HepG2 (cell line): ENCODE data around the gene RANBP3. TPM values are rescaled to one million over a fixed set of nuclear protein-coding genes. Genes with fewer than 3 reads are reported as not detected.

Experiments used
- DMAP1 ChIP-seq: IDR thresholded peaks from 2 replicates; pipeline ENCODE4 v1.6.1; 2016
- FOXA3 ChIP-seq: IDR thresholded peaks from 2 replicates; pipeline ENCODE4 v1.6.1; 2016; ENCODE audit warnings: missing genetic modification reagents, missing compliant biosample characterization
- KDM5A ChIP-seq: fragments of 200-600 bp; sonication (generic); IDR thresholded peaks from 2 replicates; pipeline ENCODE4 v1.7.0; 2018; ENCODE audit warnings: antibody characterized with exemption, mild to moderate bottlenecking, low read length, borderline replicate concordance
- MYNN ChIP-seq: sonication (generic); formaldehyde crosslinking; IDR thresholded peaks from 2 replicates; pipeline ENCODE4 v1.4.0; 2020; ENCODE audit warnings: mild to moderate bottlenecking, low read depth, missing genetic modification reagents
- ZNF160 ChIP-seq: sonication (generic); formaldehyde crosslinking; IDR thresholded peaks from 2 replicates; pipeline ENCODE4 v1.8.0; 2022; ENCODE audit warnings: mild to moderate bottlenecking, inconsistent platforms, missing genetic modification reagents
- ZNF264 ChIP-seq: sonication (generic); formaldehyde crosslinking; IDR thresholded peaks from 2 replicates; pipeline ENCODE4 v1.4.0; 2020; ENCODE audit warnings: missing genetic modification reagents
- ZNF282 ChIP-seq: fragments of 450-650 bp; IDR thresholded peaks from 2 replicates; pipeline ENCODE4 v1.6.1; 2018; ENCODE audit not compliant: partially characterized antibody
- ZNF7 ChIP-seq: IDR thresholded peaks from 2 replicates; pipeline ENCODE4 v1.6.1; 2016; ENCODE audit warnings: missing biosample characterization, missing genetic modification reagents
- ZNF780A ChIP-seq: sonication (generic); formaldehyde crosslinking; IDR thresholded peaks from 2 replicates; pipeline ENCODE4 v1.8.0; 2022; ENCODE audit warnings: mild to moderate bottlenecking, missing genetic modification reagents, moderate library complexity
- polyA plus RNA-seq, 8 experiments: library from polyadenylated mRNA; depleted of rRNA in 3 of 8; stranded (reverse) in 7 of 8; unstranded in 1 of 8; fragments of >200 nt; fragmentation: Illumina TruSeq in 4 of 8; extraction: Trizol in 4 of 8; gene quantifications; 2 replicates each; pipeline versions ENCODE4 v1.2.1 to v1.2.3, GENCODE V29; 2011 to 2016; ENCODE audit warnings: low read depth in 4 of 8, missing spikeins in 1 of 8, mixed read lengths in 1 of 8; ENCODE audit not compliant: insufficient read depth in 1 of 8
- total RNA-seq, 5 experiments: library from RNA; depleted of rRNA; stranded (reverse); fragments of >200 nt; fragmentation: Illumina TruSeq; extraction: Trizol; gene quantifications; 2 replicates each; pipeline ENCODE4 v1.2.3, GENCODE V29; 2016; ENCODE audit warnings: low read depth in 1 of 5
- TF ChIP-seq, protein P1 (sequence below): sonication (generic); formaldehyde crosslinking; IDR thresholded peaks from 2 replicates; pipeline ENCODE4 v1.4.0; 2020; ENCODE audit warnings: missing genetic modification reagents, borderline replicate concordance
- TF ChIP-seq, protein P2 (sequence below): sonication (generic); formaldehyde crosslinking; IDR thresholded peaks from 2 replicates; pipeline ENCODE4 v1.5.0; 2020; ENCODE audit warnings: mild to moderate bottlenecking, missing genetic modification reagents
- TF ChIP-seq, protein P3 (sequence below): sonication (generic); formaldehyde crosslinking; IDR thresholded peaks from 2 replicates; pipeline ENCODE4 v1.5.1; 2020; ENCODE audit warnings: mild to moderate bottlenecking, missing genetic modification reagents, moderate library complexity
- TF ChIP-seq, protein P4 (sequence below): sonication (generic); formaldehyde crosslinking; IDR thresholded peaks from one replicate; pipeline ENCODE4 v1.5.1; 2020; ENCODE audit warnings: mild to moderate bottlenecking, missing genetic modification reagents; ENCODE audit errors: not compliant biosample characterization
- TF ChIP-seq, protein P5 (sequence below): IDR thresholded peaks from 2 replicates; pipeline ENCODE4 v1.6.1; 2016; ENCODE audit warnings: missing biosample characterization, missing genetic modification reagents, low read depth

RANBP3 gene
- total and polyA plus RNA-seq, 2 of the 13 experiments (the other 11 are each of a cell fraction or from before 2014, with no cell fraction given) = 39.5 to 149 TPM

DNA sequence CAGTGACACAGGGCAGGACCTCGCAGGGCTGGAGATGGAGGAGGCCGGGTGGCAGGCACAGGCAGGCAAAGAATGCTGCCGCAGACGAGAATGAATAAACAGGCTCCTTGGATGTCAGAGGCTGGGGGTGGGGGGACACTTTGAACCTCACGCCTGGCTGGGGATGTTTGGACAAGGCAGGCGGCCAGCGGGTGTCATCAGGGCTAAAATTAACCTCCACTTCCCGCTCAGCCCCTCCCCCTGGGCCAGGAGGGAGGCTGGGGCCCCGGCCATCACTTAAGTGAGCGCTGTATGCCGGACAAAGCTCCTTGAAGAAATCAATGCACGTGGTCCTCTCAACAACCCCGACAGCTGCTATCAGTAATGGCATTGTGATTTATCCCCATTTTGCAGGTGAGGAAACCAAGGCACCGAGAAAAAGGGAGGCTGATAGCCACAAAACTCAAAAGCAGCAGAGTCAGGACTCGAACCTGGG, 97.3 kb downstream of the RANBP3 start (continued):
- TF ChIP-seq, protein P1, sequence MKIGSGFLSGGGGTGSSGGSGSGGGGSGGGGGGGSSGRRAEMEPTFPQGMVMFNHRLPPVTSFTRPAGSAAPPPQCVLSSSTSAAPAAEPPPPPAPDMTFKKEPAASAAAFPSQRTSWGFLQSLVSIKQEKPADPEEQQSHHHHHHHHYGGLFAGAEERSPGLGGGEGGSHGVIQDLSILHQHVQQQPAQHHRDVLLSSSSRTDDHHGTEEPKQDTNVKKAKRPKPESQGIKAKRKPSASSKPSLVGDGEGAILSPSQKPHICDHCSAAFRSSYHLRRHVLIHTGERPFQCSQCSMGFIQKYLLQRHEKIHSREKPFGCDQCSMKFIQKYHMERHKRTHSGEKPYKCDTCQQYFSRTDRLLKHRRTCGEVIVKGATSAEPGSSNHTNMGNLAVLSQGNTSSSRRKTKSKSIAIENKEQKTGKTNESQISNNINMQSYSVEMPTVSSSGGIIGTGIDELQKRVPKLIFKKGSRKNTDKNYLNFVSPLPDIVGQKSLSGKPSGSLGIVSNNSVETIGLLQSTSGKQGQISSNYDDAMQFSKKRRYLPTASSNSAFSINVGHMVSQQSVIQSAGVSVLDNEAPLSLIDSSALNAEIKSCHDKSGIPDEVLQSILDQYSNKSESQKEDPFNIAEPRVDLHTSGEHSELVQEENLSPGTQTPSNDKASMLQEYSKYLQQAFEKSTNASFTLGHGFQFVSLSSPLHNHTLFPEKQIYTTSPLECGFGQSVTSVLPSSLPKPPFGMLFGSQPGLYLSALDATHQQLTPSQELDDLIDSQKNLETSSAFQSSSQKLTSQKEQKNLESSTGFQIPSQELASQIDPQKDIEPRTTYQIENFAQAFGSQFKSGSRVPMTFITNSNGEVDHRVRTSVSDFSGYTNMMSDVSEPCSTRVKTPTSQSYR (CRISPR knock-in tag) = peak; percentile 92
- TF ChIP-seq ZNF780A (CRISPR knock-in tag) = no peak
- TF ChIP-seq, protein P2, sequence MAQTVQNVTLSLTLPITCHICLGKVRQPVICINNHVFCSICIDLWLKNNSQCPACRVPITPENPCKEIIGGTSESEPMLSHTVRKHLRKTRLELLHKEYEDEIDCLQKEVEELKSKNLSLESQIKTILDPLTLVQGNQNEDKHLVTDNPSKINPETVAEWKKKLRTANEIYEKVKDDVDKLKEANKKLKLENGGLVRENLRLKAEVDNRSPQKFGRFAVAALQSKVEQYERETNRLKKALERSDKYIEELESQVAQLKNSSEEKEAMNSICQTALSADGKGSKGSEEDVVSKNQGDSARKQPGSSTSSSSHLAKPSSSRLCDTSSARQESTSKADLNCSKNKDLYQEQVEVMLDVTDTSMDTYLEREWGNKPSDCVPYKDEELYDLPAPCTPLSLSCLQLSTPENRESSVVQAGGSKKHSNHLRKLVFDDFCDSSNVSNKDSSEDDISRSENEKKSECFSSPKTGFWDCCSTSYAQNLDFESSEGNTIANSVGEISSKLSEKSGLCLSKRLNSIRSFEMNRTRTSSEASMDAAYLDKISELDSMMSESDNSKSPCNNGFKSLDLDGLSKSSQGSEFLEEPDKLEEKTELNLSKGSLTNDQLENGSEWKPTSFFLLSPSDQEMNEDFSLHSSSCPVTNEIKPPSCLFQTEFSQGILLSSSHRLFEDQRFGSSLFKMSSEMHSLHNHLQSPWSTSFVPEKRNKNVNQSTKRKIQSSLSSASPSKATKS = peak; percentile 92; the same call in 1 of the 2 replicates
- TF ChIP-seq, protein P3, sequence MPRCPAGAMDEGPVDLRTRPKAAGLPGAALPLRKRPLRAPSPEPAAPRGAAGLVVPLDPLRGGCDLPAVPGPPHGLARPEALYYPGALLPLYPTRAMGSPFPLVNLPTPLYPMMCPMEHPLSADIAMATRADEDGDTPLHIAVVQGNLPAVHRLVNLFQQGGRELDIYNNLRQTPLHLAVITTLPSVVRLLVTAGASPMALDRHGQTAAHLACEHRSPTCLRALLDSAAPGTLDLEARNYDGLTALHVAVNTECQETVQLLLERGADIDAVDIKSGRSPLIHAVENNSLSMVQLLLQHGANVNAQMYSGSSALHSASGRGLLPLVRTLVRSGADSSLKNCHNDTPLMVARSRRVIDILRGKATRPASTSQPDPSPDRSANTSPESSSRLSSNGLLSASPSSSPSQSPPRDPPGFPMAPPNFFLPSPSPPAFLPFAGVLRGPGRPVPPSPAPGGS (CRISPR knock-in tag) = no peak
- no peak for TF ChIP-seq MYNN
- TF ChIP-seq, protein P4, sequence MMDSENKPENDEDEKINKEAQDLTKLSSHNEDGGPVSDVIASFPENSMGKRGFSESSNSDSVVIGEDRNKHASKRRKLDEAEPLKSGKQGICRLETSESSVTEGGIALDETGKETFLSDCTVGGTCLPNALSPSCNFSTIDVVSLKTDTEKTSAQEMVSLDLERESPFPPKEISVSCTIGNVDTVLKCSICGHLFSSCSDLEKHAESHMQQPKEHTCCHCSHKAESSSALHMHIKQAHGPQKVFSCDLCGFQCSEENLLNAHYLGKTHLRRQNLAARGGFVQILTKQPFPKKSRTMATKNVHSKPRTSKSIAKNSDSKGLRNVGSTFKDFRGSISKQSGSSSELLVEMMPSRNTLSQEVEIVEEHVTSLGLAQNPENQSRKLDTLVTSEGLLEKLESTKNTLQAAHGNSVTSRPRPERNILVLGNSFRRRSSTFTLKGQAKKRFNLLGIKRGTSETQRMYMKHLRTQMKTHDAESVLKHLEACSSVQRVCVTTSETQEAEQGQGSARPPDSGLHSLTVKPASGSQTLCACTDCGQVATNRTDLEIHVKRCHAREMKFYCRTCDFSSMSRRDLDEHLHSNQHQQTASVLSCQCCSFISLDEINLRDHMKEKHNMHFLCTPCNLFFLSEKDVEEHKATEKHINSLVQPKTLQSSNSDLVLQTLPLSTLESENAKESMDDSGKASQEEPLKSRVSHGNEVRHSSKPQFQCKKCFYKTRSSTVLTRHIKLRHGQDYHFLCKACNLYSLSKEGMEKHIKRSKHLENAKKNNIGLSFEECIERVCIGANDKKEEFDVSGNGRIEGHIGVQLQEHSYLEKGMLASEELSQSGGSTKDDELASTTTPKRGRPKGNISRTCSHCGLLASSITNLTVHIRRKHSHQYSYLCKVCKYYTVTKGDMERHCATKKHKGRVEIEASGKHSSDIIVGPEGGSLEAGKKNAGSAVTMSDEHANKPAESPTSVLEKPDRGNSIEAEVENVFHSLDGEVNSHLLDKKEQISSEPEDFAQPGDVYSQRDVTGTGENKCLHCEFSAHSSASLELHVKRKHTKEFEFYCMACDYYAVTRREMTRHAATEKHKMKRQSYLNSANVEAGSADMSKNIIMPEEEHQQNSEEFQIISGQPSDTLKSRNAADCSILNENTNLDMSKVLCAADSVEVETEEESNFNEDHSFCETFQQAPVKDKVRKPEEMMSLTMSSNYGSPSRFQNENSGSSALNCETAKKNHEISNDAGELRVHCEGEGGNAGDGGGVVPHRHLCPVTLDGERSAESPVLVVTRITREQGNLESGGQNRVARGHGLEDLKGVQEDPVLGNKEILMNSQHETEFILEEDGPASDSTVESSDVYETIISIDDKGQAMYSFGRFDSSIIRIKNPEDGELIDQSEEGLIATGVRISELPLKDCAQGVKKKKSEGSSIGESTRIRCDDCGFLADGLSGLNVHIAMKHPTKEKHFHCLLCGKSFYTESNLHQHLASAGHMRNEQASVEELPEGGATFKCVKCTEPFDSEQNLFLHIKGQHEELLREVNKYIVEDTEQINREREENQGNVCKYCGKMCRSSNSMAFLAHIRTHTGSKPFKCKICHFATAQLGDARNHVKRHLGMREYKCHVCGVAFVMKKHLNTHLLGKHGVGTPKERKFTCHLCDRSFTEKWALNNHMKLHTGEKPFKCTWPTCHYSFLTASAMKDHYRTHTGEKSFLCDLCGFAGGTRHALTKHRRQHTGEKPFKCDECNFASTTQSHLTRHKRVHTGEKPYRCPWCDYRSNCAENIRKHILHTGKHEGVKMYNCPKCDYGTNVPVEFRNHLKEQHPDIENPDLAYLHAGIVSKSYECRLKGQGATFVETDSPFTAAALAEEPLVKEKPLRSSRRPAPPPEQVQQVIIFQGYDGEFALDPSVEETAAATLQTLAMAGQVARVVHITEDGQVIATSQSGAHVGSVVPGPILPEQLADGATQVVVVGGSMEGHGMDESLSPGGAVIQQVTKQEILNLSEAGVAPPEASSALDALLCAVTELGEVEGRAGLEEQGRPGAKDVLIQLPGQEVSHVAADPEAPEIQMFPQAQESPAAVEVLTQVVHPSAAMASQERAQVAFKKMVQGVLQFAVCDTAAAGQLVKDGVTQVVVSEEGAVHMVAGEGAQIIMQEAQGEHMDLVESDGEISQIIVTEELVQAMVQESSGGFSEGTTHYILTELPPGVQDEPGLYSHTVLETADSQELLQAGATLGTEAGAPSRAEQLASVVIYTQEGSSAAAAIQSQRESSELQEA = no peak
- TF ChIP-seq ZNF160 (CRISPR knock-in tag) = no peak
- TF ChIP-seq KDM5A = no peak
- no peak for TF ChIP-seq ZNF7 (CRISPR knock-in tag)
- peak; percentile 93 for TF ChIP-seq ZNF264 (CRISPR knock-in tag)
- peak; percentile 67 for TF ChIP-seq FOXA3
- TF ChIP-seq, protein P5, sequence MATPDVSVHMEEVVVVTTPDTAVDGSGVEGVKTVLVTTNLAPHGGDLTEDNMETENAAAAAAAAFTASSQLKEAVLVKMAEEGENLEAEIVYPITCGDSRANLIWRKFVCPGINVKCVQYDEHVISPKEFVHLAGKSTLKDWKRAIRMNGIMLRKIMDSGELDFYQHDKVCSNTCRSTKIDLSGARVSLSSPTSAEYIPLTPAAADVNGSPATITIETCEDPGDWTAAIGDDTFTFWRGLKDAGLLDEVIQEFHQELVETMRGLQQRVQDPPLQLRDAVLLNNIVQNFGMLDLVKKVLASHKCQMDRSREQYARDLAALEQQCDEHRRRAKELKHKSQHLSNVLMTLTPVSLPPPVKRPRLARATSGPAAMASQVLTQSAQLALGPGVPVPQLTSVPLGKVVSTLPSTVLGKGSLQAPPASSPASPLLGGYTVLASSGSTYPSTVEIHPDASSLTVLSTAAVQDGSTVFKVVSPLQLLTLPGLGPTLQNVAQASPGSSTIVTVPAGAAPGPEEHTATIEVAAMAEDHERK (CRISPR knock-in tag) = no peak
- peak; percentile 38; the same call in 1 of the 2 replicates for TF ChIP-seq DMAP1 (CRISPR knock-in tag)
- no peak for TF ChIP-seq ZNF282
